Mucosa of descending colon (tissue), 3 donors: ENCODE results near the gene KCNN3. TPM values are rescaled to one million over a fixed set of nuclear protein-coding genes. Genes with fewer than 3 reads are reported as not detected.

Experiments
- ATAC-seq: fragments of 200-7000 bp; cut with Tn5 transposase; one replicate; pipeline ENCODE4 v1.9.1; 2020; ENCODE audit warnings: mild to moderate bottlenecking, moderate library complexity
- DNase-seq, 3 donors: peaks; one replicate each; pipeline ENCODE4 v3.0.0-alpha.2; 2020
- H3K36me3 ChIP-seq: fragments of 200-600 bp; one replicate; pipeline ENCODE4 v1.8.0; 2021; ENCODE audit warnings: low read depth, mild to moderate bottlenecking
- H3K4me1 ChIP-seq: fragments of 200-600 bp; one replicate; pipeline ENCODE4 v1.8.0; 2021; ENCODE audit warnings: low read depth, mild to moderate bottlenecking
- H3K4me3 ChIP-seq: fragments of 200-600 bp; one replicate; pipeline ENCODE4 v1.8.0; 2021; ENCODE audit warnings: mild to moderate bottlenecking
- H3K9me3 ChIP-seq: fragments of 200-600 bp; one replicate; pipeline ENCODE4 v1.8.0; 2021; ENCODE audit warnings: mild to moderate bottlenecking
- intact Hi-C, 2 donors: fragments of 100-400 bp; cut with DNase I in 1 of 2; cut with micrococcal nuclease in 1 of 2; formaldehyde crosslinking; loops; one replicate each; pipeline versions ENCODE4 v1.11.0 to v1.11.1; 2022; cut with DNase I, micrococcal nuclease
- total RNA-seq, 3 donors: library from RNA; stranded (reverse); fragmentation: NEBNext Ultra II Directional in 2 of 3; extraction: Animal tissue kit (Norgen Biotek cat#: 25700) in 2 of 3; gene quantifications; one replicate each; pipeline versions ENCODE4 v1.2.1 to v1.2.4, GENCODE V29; 2021 to 2023
- TF ChIP-seq, protein P1 (sequence below): fragments of 200-600 bp; IDR thresholded peaks from one replicate; pipeline ENCODE4 v1.8.0; 2022; ENCODE audit warnings: antibody characterized with exemption, mild to moderate bottlenecking
- donor health status: DM: no; HTN: no; CAD: no; lungs with moderate emphysema.
- donor health status: DM: no; HTN: no; CAD: no.
- donor health status: DM: no; HTN: yes; CAD: no.

KCNN3 gene
- total RNA-seq, 3 donors from 2014 or later = 1.5 to 19.3 (median 2.0) TPM

DNA sequence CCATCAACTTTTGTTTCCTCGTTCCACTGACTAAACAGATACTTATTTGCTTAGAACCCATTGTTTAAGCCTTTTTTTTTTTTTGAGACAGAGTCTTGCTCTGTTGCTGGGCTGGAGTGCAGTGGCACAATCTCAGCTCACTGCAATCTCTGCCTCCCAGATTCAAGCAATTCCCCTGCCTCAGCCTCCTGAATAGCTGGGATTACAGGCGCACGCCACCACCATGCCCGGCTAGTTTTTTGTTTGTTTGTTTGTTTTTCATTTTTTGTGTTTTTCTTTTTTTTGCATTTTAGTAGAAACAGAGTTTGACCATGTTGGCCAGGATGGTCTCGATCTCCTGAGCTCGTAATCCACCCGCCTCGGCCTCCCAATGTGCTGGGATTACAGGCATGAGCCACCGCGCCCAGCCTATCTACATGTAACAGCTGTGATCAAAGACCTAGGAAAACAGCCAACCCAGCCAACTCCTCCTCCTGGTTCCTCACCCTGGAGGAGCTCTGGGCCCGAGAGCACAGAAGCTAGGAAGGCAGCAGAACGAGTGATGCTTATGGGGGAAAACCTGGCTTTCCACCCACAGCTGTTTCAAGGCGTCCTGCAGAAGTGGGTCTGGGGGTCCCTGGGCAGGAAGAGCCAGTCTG, 32.9 kb downstream of the KCNN3 start:
- intact Hi-C loops = no loop called here
- no peaks in the 10 kb centered on the region for H3K9me3 ChIP-seq
- ATAC-seq (peak; percentile 15), DNase-seq (no peak)
- H3K36me3 ChIP-seq = no peaks in the 10 kb centered on the region
- TF ChIP-seq, protein P1, sequence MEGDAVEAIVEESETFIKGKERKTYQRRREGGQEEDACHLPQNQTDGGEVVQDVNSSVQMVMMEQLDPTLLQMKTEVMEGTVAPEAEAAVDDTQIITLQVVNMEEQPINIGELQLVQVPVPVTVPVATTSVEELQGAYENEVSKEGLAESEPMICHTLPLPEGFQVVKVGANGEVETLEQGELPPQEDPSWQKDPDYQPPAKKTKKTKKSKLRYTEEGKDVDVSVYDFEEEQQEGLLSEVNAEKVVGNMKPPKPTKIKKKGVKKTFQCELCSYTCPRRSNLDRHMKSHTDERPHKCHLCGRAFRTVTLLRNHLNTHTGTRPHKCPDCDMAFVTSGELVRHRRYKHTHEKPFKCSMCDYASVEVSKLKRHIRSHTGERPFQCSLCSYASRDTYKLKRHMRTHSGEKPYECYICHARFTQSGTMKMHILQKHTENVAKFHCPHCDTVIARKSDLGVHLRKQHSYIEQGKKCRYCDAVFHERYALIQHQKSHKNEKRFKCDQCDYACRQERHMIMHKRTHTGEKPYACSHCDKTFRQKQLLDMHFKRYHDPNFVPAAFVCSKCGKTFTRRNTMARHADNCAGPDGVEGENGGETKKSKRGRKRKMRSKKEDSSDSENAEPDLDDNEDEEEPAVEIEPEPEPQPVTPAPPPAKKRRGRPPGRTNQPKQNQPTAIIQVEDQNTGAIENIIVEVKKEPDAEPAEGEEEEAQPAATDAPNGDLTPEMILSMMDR = no peak
- no peak overlapping the region for H3K4me3 ChIP-seq
- no peaks in the 10 kb centered on the region for H3K4me1 ChIP-seq

DNA sequence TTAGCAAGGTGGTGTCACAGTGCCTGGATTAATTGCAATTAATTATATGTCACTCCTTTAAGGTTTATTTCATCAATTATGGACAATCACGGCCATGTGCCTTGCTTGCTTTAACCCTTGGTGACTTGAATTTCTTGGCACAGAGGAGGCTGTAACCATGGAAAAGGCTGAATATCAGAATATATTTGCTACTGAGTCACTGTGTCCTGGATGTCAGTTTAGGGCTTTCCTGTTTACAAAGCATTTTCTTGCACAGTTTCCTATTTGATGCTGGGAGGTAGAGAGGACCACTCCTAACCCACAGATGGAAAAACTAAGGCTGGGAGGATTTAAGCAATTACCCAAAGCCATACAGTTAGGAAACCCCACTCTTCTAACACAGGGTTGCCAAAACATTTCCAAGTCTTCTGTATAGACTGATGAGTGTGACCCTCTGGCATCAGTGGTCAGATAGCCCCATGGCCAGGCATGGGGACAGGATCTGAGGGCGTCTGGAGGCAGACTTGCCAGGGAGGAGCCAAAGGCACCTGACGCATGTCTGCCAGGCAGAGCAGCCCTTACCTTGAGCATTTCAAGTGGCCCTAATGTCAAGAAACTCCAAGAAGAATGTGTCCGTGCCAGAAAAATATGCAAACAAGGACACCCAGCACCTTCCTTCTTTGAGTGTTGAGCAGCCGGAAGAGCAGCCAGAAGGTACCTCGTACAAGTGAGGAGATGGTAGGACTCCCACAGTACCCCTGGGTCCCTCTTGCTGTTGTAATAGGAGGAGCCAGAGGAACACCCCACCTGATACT, 34.4 kb downstream of the KCNN3 start:
- intact Hi-C loops = no loop called here
- Histone ChIP-seq H3K4me3 (no peak overlapping the region), H3K9me3 (no peaks in the 10 kb centered on the region), H3K36me3 (no peaks in the 10 kb centered on the region), H3K4me1 (no peaks in the 10 kb centered on the region)
- DNase-seq = no peak
- no peak for ATAC-seq
- TF ChIP-seq, protein P1 = no peak

DNA sequence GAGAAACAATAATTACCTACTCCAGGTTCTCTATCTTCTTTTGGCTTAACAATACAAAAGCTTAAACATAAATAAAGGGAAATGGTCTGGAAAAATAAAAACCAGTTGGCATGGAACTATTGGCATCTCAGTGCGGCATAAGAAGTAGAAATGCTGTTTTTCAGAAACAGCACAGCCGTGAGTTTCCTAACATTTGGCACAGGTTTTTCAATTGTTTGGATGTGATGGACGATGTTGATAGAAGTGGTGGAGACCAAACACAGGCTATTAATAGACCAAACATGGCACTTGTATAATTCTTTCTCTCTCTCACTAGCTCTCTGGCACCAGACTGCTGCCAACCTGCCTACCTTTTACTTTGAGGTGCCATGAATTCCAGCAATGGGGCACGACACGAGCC, 36.2 kb downstream of the KCNN3 start:
- H3K36me3 ChIP-seq = no peaks in the 10 kb centered on the region
- TF ChIP-seq, protein P1 = no peak
- ATAC-seq (no peak), DNase-seq (no peak)
- no peaks in the 10 kb centered on the region for H3K9me3 ChIP-seq
- no peak overlapping the region for H3K4me3 ChIP-seq
- no peaks in the 10 kb centered on the region for H3K4me1 ChIP-seq
- intact Hi-C loops = no loop called here

DNA sequence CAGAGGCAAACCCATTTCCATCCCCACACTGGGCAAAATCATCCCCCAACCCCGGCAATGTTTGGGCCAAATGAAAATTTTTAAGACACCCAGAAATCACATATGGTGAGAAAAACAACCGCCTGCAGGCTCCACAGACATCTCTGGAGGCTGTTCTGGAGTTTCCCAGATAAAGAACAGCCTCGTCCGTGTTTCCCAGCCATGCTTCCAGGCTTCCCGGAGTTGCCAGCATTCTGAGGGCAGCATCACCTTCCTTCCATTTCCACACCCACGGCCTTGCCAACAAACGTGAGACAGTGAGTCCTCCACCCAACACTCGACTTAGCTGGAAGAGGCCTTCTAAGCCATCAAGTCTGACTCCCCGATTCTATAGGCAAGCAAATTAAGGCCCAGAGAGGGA, 36.9 kb downstream of the KCNN3 start:
- no peak for DNase-seq
- H3K9me3 ChIP-seq = no peaks in the 10 kb centered on the region
- no peaks in the 10 kb centered on the region for H3K36me3 ChIP-seq
- no peak for ATAC-seq
- H3K4me3 ChIP-seq = no peak overlapping the region
- intact Hi-C loops = no loop called here
- TF ChIP-seq, protein P1 = no peak
- H3K4me1 ChIP-seq = no peaks in the 10 kb centered on the region

DNA sequence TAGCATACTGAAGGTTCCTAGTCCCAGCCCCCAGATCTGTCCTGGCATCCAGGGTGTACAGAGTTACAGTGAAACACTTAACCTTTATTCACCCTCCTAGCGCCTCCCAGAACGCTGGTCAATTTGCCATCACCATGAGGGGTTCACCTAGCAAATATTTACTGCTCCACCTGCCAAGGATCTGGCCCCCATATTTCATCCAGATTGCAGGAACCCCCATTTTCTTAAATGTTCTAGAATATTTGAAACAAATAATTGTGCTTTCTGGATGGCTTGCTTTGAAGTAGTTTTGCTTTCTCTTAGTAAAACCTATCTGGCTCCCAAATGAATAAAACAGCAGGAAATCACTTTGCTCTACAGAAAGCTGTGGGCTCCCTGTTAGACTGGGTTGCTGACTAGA, 37.7 kb downstream of the KCNN3 start:
- ATAC-seq (no peak), DNase-seq (no peak)
- TF ChIP-seq, protein P1 = no peak
- H3K36me3 ChIP-seq = no peaks in the 10 kb centered on the region
- no peaks in the 10 kb centered on the region for H3K4me1 ChIP-seq
- intact Hi-C loops = no loop called here
- H3K4me3 ChIP-seq = no peak overlapping the region
- H3K9me3 ChIP-seq = no peaks in the 10 kb centered on the region
